HepG2 (cell line): ENCODE measurements around the gene GPR32. TPM values are rescaled to one million over a fixed set of nuclear protein-coding genes. Genes with fewer than 3 reads are reported as not detected.
"Not testable (repeated sequence)": the region's sequence is repeated elsewhere in the genome, so short reads cannot be mapped to it uniquely, and the experiment has no call there.

Source experiments
- ATAC-seq: fragments of 200-7000 bp; cut with Tn5 transposase; 3 replicates; pipeline ENCODE4 v1.9.1; 2020; ENCODE audit warnings: mild to moderate bottlenecking, moderate library complexity
- BruUV-seq: library from RNA; stranded (reverse); fragments of 400-500 nt; replicated peaks from 2 replicates; lab custom pipeline; 2021; lab: Mats Ljungman, UMichigan
- CTCF ChIA-PET: fragments of 300-600 bp; formaldehyde crosslinking; extraction: SDS; loops from one replicate; lab custom pipeline; 2021; ENCODE audit warnings: low total read pairs, inconsistent platforms, low intra/inter-chr PET ratio; lab: Yijun Ruan, JAX
- POLR2A ChIA-PET: fragments of 350-600 bp; sonication (Branson Sonifier 250); formaldehyde crosslinking; loops from one replicate; lab custom pipeline; 2020; ENCODE audit warnings: antibody characterized with exemption, inconsistent platforms; lab: Yijun Ruan, JAX
- DNase-seq: peaks from one replicate; pipeline ENCODE4 v3.0.0-alpha.2; 2015; ENCODE audit warnings: low spot score
- FAIRE-seq: peaks from 3 replicates; lab custom pipeline; 2011; peaks lifted over from hg19 to GRCh38; lab: Jason Lieb, UNC
- H2AFZ ChIP-seq: one replicate; pipeline ENCODE4 v1.6.1; 2011; ENCODE audit warnings: low read length, inconsistent platforms
- H3K27ac ChIP-seq: fragments of 300-600 bp; 3 replicates; pipeline ENCODE4 v1.8.0; 2011; ENCODE audit warnings: mixed run types, mild to moderate bottlenecking, mixed read lengths, low read length, inconsistent platforms; ENCODE audit not compliant: insufficient read depth; ENCODE audit errors: extremely low read length
- H3K27me3 ChIP-seq, 2 experiments: fragments of 200-600 bp in 1 of 2; 2 replicates in 1 of 2; 3 replicates in 1 of 2; pipeline versions ENCODE4 v1.6.0 to v1.8.0; 2011; ENCODE audit warnings: low read length in 2 of 2, mild to moderate bottlenecking in 2 of 2, moderate library complexity in 2 of 2, inconsistent platforms in 1 of 2; ENCODE audit not compliant: insufficient read depth in 2 of 2, control insufficient read depth in 1 of 2
- H3K36me3 ChIP-seq, 2 experiments: fragments of 200-600 bp in 1 of 2; replicated peaks in 1 of 2; 2 replicates in 1 of 2; 3 replicates in 1 of 2; pipeline versions ENCODE4 v1.5.1 to v1.8.0; 2011; ENCODE audit warnings: low read length in 2 of 2, inconsistent platforms in 1 of 2; ENCODE audit not compliant: insufficient read depth in 2 of 2, control insufficient read depth in 1 of 2
- H3K4me1 ChIP-seq: 2 replicates; pipeline ENCODE4 v1.5.1; 2012; ENCODE audit warnings: low read length, inconsistent platforms; ENCODE audit not compliant: insufficient read depth
- H3K4me2 ChIP-seq: 2 replicates; pipeline ENCODE4 v1.6.0; 2011; ENCODE audit warnings: low read depth, low read length, inconsistent platforms
- H3K4me3 ChIP-seq, 3 experiments: fragments of 200-600 bp in 1 of 3; sonication (generic), shearing (Covaris generic) in 1 of 3; replicated peaks in 1 of 3; 2 replicates each; pipeline ENCODE4 v1.5.1; 2011 to 2016; ENCODE audit warnings: low read length in 3 of 3, inconsistent platforms in 2 of 3, low read depth in 2 of 3, mild to moderate bottlenecking in 2 of 3, control low read depth in 1 of 3, mixed read lengths in 1 of 3; ENCODE audit not compliant: insufficient read depth in 1 of 3
- H3K79me2 ChIP-seq: one replicate; pipeline ENCODE4 v1.6.1; 2011; ENCODE audit warnings: low read length, inconsistent platforms; ENCODE audit not compliant: insufficient read depth
- H3K9ac ChIP-seq: 2 replicates; pipeline ENCODE4 v1.6.0; 2011; ENCODE audit warnings: mild to moderate bottlenecking, low read depth, low read length, inconsistent platforms; ENCODE audit not compliant: insufficient read depth
- H3K9me3 ChIP-seq: 2 replicates; pipeline ENCODE4 v1.5.1; 2012; ENCODE audit warnings: mild to moderate bottlenecking, low read length
- H4K20me1 ChIP-seq: 2 replicates; pipeline ENCODE4 v1.6.0; 2011; ENCODE audit warnings: inconsistent platforms, mild to moderate bottlenecking, low read length, moderate library complexity; ENCODE audit not compliant: insufficient read depth
- HBP1 ChIP-seq: IDR thresholded peaks from 2 replicates; pipeline ENCODE4 v1.6.1; 2016; ENCODE audit warnings: low read depth, control low read depth
- ISL2 ChIP-seq: sonication (generic); formaldehyde crosslinking; IDR thresholded peaks from 2 replicates; pipeline ENCODE4 v1.5.0; 2020; ENCODE audit warnings: missing genetic modification reagents
- MTA1 ChIP-seq: sonication (generic); formaldehyde crosslinking; IDR thresholded peaks from 2 replicates; pipeline ENCODE4 v1.4.0; 2020; ENCODE audit warnings: missing genetic modification reagents, mild to moderate bottlenecking, borderline replicate concordance
- MYNN ChIP-seq: sonication (generic); formaldehyde crosslinking; IDR thresholded peaks from 2 replicates; pipeline ENCODE4 v1.4.0; 2020; ENCODE audit warnings: mild to moderate bottlenecking, low read depth, missing genetic modification reagents
- SATB2 ChIP-seq: sonication (generic); formaldehyde crosslinking; IDR thresholded peaks from 2 replicates; pipeline ENCODE4 v1.5.0; 2020; ENCODE audit warnings: missing genetic modification reagents
- ZNF446 ChIP-seq: sonication (generic); formaldehyde crosslinking; IDR thresholded peaks from 2 replicates; pipeline ENCODE4 v1.5.0; 2020; ENCODE audit warnings: mild to moderate bottlenecking, missing genetic modification reagents
- WGBS: methylation state at CpG from one replicate; pipeline ENCODE4 v1.1.6; 2017; ENCODE audit warnings: low lambda C conversion rate; 5-methylcytosine and 5-hydroxymethylcytosine counted together
- in situ Hi-C: cut with HindIII; loops from 2 replicates; pipeline ENCODE4 v1.10.0; 2017; ENCODE audit warnings: low pct_unique_long_range_greater_than_20kb; ENCODE audit not compliant: extremely low pct_ligation_motif_present
- intact Hi-C: fragments of 100-400 bp; cut with micrococcal nuclease; formaldehyde crosslinking; loops from one replicate; pipeline ENCODE4 v1.10.0; 2022; ENCODE audit not compliant: unreplicated experiment
- polyA plus RNA-seq, 8 experiments: library from polyadenylated mRNA; depleted of rRNA in 3 of 8; stranded (reverse) in 7 of 8; unstranded in 1 of 8; fragments of >200 nt; fragmentation: Illumina TruSeq in 4 of 8; extraction: Trizol in 4 of 8; gene quantifications; 2 replicates each; pipeline versions ENCODE4 v1.2.1 to v1.2.3, GENCODE V29; 2011 to 2016; ENCODE audit warnings: low read depth in 4 of 8, missing spikeins in 1 of 8, mixed read lengths in 1 of 8; ENCODE audit not compliant: insufficient read depth in 1 of 8
- total RNA-seq, 5 experiments: library from RNA; depleted of rRNA; stranded (reverse); fragments of >200 nt; fragmentation: Illumina TruSeq; extraction: Trizol; gene quantifications; 2 replicates each; pipeline ENCODE4 v1.2.3, GENCODE V29; 2016; ENCODE audit warnings: low read depth in 1 of 5
- TF ChIP-seq, protein P1 (sequence below): IDR thresholded peaks from 2 replicates; pipeline ENCODE4 v1.6.1; 2016

The GPR32 gene
- total and polyA plus RNA-seq, 2 of the 13 experiments (the other 11 are each of a cell fraction or from before 2014, with no cell fraction given), result not detected

DNA sequence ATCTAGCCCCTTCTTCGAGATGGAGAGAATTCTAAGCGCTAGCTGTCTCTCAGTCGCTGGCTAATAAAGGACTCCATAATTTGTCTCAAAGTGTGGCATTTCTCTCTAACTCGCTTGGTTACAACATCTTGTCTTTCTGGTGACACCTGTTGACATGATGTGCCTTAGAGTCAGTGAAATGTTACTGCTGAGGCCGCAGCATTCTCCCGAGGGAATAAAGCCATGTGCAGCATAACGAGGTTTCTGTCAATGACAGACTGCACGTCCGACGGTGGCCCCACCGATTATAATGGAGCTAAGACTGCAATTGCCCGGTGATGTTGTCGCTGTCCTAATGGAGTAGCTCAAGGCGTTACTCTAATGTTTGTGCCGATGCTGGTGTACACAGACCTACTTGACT lies 20.3 kb upstream of the GPR32 start:
- H3K9ac ChIP-seq, result no peak overlapping the region
- no peak overlapping the region for H2AFZ ChIP-seq
- in situ Hi-C loops (no loop called here), intact Hi-C loops (no loop called here)
- TF ChIP-seq MTA1 (CRISPR knock-in tag), result no peak
- no peak for TF ChIP-seq MYNN
- TF ChIP-seq, protein P1, sequence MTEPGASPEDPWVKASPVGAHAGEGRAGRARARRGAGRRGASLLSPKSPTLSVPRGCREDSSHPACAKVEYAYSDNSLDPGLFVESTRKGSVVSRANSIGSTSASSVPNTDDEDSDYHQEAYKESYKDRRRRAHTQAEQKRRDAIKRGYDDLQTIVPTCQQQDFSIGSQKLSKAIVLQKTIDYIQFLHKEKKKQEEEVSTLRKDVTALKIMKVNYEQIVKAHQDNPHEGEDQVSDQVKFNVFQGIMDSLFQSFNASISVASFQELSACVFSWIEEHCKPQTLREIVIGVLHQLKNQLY (CRISPR knock-in tag), result no peak
- no peak for DNase-seq
- H3K27me3 ChIP-seq, result peaks cover 2 to 3% of the 10 kb centered on the region in 2 experiments; a peak in 2 of 5 replicates
- no peak overlapping the region for H3K4me3 ChIP-seq
- FAIRE-seq, result no peak
- no peaks in the 10 kb centered on the region for H3K79me2 ChIP-seq
- BruUV-seq, result no TSS peak
- H3K4me1 ChIP-seq, result no peaks in the 10 kb centered on the region
- H3K9me3 ChIP-seq, result no peaks in the 10 kb centered on the region
- H3K36me3 ChIP-seq, result no peaks in the 10 kb centered on the region
- WGBS, result 10% methylated on average over 15 of the region's 15 CpGs
- ChIA-PET CTCF (no interaction called here), POLR2A (no interaction called here)
- ATAC-seq, result no peak
- H3K4me2 ChIP-seq, result no peak overlapping the region
- H4K20me1 ChIP-seq, result no peaks in the 10 kb centered on the region
- H3K27ac ChIP-seq, result no peak overlapping the region

DNA sequence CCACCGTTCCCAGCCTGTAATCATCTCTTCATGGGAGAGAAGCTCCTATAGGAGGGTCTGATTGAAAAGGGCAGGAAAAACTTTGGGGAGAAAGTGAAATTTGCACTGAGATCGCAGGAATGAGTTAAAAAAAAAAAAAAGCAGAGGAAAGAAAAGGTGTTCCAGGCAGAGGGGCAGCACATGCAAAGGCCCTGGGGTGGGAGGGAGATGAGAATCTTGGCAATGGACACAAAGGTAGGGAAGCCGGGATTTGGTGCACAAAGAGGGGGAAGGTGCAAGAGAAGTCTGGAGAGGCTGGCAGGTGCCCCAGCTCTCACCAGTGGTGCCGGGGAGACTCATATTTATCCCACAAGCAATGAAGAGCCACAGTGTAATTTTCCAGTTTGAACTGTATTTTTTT lies 16.4 kb upstream of the GPR32 start:
- ATAC-seq, result no peak
- no peak for DNase-seq
- H3K4me3 ChIP-seq, result no peak overlapping the region
- peaks cover 2 to 3% of the 10 kb centered on the region in 2 experiments; a peak in 2 of 5 replicates for H3K27me3 ChIP-seq
- no peak for FAIRE-seq
- intact Hi-C loops (no loop called here), in situ Hi-C loops (no loop called here)
- POLR2A ChIA-PET, result no interaction called here
- CTCF ChIA-PET, result no interaction called here
- no peak overlapping the region for H3K27ac ChIP-seq
- WGBS, result 1% methylated on average over 4 of the region's 4 CpGs
- no peaks in the 10 kb centered on the region for H4K20me1 ChIP-seq
- TF ChIP-seq ISL2 (CRISPR knock-in tag), result no peak
- no peak for TF ChIP-seq ZNF446 (CRISPR knock-in tag)
- no peak for TF ChIP-seq SATB2 (CRISPR knock-in tag)
- TF ChIP-seq HBP1, result no peak
- no peaks in the 10 kb centered on the region for H3K79me2 ChIP-seq
- no peak overlapping the region for H2AFZ ChIP-seq
- BruUV-seq, result no TSS peak
- H3K9me3 ChIP-seq, result no peaks in the 10 kb centered on the region
- no peak overlapping the region for H3K9ac ChIP-seq
- H3K4me2 ChIP-seq, result no peak overlapping the region
- no peaks in the 10 kb centered on the region for H3K36me3 ChIP-seq
- no peaks in the 10 kb centered on the region for H3K4me1 ChIP-seq

GRCh38 chr19:50756244-50756643 lies 14.0 kb upstream of the GPR32 start:
- H4K20me1 ChIP-seq, H3K36me3 ChIP-seq, BruUV-seq, CTCF ChIA-PET, H3K9ac ChIP-seq, H3K27ac ChIP-seq, in situ Hi-C loops, H3K27me3 ChIP-seq, POLR2A ChIA-PET, intact Hi-C loops, H2AFZ ChIP-seq, H3K79me2 ChIP-seq, ATAC-seq, H3K4me3 ChIP-seq, DNase-seq, FAIRE-seq, H3K4me2 ChIP-seq, H3K9me3 ChIP-seq, H3K4me1 ChIP-seq: not testable (repeated sequence)
- 34% methylated on average over 8 of the region's 8 CpGs for WGBS
